ENCODE data around the gene PRR3. TPM values are rescaled to one million over a fixed set of nuclear protein-coding genes. Genes with fewer than 3 reads are reported as not detected.

PRR3 gene
- total and polyA plus RNA-seq, 5 donors: 4.2 to 5.7 (median 4.7) TPM

DNA sequence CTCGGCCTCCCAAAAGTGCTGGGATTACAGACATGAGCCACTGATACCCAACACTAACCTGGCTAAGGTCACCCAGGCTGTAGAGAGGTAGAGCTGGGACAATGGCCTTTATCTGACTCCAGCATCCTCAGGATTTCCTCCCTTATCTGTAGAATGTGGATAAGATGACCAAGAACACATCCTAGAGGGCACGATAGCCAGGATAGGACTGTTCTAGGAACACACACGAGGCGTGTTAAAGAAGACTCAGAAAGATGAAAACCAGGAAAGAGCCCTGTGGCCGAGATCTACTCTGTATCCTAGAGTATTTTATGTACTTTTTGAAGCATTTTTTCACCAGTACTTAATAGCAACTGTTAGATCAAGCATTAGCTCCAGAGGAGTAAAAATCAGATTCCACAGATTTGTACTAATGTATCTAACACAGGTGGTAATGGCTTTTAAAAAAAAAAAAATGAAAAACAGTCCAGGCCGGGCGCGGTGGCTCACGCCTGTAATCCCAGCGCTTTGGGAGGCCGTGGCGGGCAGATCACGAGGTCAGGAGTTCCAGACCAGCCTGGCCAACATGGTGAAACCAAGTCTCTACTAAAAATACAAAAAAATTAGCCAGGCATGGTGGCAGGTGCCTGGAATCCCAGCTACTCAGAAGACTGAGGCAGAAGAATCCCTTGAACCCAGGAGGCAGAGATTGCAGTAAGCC, 42.7 kb downstream of the PRR3 start:
- WGBS: 61% methylated on average over 13 of the region's 13 CpGs
- Histone ChIP-seq H3K9me3 (ENCODE audit: control insufficient read depth, low read length) (no peaks in the 10 kb centered on the region), H3K4me1 (ENCODE audit: control insufficient read depth, insufficient read depth, low read length) (no peaks in the 10 kb centered on the region), H3K27me3 (ENCODE audit: control insufficient read depth, insufficient read depth) (no peaks in the 10 kb centered on the region), H3K4me3 (ENCODE audit: low read length) (no peak overlapping the region), H3K27ac (ENCODE audit: low read length) (no peak overlapping the region)
- intact Hi-C loops (cut with DNase I): loop anchor here in 2 of 4 donors (5.0 to 10.0 kb wide), 3 partner anchors 55 to 115 kb away; partner anchors contain the start of gene HLA-E (in 1 of the 2)
- no peak for DNase-seq
- ATAC-seq: peak in 1 of 2 donors; percentile 44

DNA sequence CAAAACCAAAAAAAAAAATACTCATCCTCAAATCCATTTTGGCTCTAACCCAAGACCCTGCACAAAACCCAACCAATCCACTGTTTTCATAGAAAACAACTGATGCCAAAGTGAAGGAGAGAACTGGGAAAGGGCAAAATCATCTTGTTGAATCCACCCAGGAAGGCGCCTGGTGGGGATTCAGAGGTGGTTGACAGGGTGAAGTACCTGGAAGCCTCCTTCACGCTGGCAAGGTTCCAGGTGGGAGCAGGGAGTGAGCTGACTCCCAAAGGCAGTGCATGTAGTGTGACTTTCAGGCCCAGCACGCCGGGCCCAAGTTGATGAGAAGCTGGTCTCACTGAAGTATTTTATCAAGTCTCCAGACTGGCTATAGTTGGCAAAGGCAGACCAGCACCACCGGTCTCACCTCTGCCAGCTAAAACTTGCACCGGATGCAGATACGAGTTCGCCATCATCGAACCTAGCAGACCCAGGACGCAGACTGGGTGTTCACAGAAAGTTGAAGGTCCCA, 43.4 kb downstream of the PRR3 start:
- Histone ChIP-seq H3K27ac (ENCODE audit: low read length) (no peak overlapping the region), H3K4me1 (ENCODE audit: control insufficient read depth, insufficient read depth, low read length) (no peaks in the 10 kb centered on the region), H3K27me3 (ENCODE audit: control insufficient read depth, insufficient read depth) (no peaks in the 10 kb centered on the region), H3K9me3 (ENCODE audit: control insufficient read depth, low read length) (no peaks in the 10 kb centered on the region), H3K4me3 (ENCODE audit: low read length) (no peak overlapping the region)
- ATAC-seq: peak in 1 of 2 donors; percentile 6
- WGBS: 65% methylated on average over 10 of the region's 10 CpGs
- intact Hi-C loops (cut with DNase I): loop anchor here in 1 of 4 donors (5.0 to 10.0 kb wide), 2 partner anchors 58 to 116 kb away; partner anchors contain the start of gene HLA-E
- peak in 2 of 3 donors; percentile 50 to 76 for DNase-seq

DNA sequence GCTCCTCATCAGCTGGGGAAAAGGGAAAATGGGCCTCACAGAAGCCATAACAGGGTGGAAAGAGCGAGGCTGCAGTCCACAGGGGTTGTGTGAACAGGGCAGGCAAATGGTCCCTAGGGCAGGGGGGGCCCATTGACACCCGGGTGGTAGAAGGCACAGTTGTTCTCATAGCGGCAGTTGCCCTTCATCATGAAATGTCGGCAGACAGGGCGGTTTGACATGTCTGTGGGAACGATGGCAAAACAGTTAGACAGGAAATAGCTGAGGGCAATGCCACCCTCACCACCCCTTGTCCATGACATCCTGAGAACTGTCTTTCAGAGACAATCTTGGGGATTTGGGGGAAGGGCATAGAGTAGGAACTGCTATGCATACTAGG, 44.3 kb downstream of the PRR3 start:
- Histone ChIP-seq H3K4me1 (ENCODE audit: control insufficient read depth, insufficient read depth, low read length) (no peaks in the 10 kb centered on the region), H3K27ac (ENCODE audit: low read length) (no peak overlapping the region), H3K27me3 (ENCODE audit: control insufficient read depth, insufficient read depth) (no peaks in the 10 kb centered on the region), H3K4me3 (ENCODE audit: low read length) (no peak overlapping the region), H3K9me3 (ENCODE audit: control insufficient read depth, low read length) (no peaks in the 10 kb centered on the region)
- DNase-seq: no peak
- no peak for ATAC-seq
- intact Hi-C loops (cut with DNase I): loop anchor here in 1 of 4 donors (5.0 to 10.0 kb wide), 2 partner anchors 59 to 117 kb away; partner anchors contain the start of gene HLA-E
- WGBS: 70% methylated on average over 6 of the region's 6 CpGs

DNA sequence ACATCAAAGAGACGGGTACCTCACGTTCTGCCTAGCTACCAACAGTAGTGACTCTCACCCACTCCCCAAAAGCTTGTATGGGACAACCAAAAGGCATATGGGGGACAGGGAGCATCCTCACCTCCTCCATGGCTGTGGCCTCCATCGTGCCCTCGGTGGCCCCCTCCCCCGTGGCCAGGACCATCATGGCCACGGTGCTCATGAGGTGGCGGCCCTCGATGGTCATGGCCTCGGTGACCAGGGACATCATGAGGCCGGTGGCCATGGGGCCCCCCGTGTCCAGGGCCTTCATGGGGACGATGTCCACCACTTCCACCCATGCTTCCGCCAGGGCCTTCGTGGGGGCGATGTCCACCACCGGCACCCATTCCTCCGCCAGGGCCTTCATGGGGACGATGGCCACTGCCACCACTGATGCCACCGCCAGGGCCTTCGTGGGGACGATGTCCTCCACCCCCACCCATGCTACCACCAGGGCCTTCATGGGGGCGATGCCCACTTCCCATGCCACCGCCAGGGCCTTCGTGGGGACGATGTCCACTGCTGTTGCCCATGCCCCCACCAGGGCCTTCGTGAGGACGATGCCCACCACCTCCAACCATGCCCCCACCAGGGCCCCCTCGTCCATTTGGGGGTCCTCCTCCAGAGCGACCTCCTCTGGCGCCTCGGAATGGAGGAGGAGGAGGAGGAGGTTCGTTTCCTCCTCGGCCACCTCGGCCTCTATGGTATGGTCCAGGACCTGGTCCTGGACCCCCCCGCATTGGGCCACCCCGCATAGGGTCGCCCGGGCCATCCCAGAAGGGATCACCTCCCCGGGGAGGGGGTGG, 44.9 kb downstream of the PRR3 start:
- ATAC-seq: peak; percentile 9 to 10
- no peak overlapping the region for H3K27ac ChIP-seq (ENCODE audit: low read length)
- intact Hi-C loops (cut with DNase I): loop anchor here in 1 of 4 donors (5.0 to 10.0 kb wide), 2 partner anchors 60 to 117 kb away; partner anchors contain the start of gene HLA-E

DNA sequence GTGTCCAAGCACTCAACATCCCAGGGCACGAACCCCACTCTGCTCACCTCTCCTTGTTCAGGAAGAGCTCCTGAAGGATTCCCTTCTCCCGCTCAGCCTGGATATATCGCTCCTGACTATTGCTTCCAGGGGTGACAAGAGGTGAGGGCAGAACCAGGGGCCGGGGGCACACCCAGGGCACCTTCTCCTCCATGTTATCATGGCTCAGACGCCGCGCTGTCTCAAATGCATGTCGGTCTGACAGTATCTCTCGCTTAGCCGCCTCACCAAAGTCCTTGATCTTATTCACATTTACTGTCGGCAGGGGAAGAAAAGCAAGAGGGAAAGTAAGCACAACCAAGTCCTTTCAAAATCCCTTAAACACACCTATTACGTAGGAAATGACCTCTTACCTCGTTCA, 46.9 kb downstream of the PRR3 start:
- Histone ChIP-seq H3K4me1 (ENCODE audit: control insufficient read depth, insufficient read depth, low read length) (no peaks in the 10 kb centered on the region), H3K9me3 (ENCODE audit: control insufficient read depth, low read length) (no peaks in the 10 kb centered on the region), H3K27me3 (ENCODE audit: control insufficient read depth, insufficient read depth) (no peaks in the 10 kb centered on the region), H3K4me3 (ENCODE audit: low read length) (no peak overlapping the region), H3K27ac (ENCODE audit: low read length) (no peak overlapping the region)
- intact Hi-C loops (cut with DNase I): loop anchor here in 1 of 4 donors (5.0 to 10.0 kb wide), 2 partner anchors 62 to 119 kb away; partner anchors contain the start of gene HLA-E
- ATAC-seq (no peak), DNase-seq (no peak)
- 93% methylated on average over 13 of the region's 13 CpGs for WGBS

More for the DNA sequence above, 44.9 kb downstream of the PRR3 start:
- Histone ChIP-seq H3K4me1 (ENCODE audit: control insufficient read depth, insufficient read depth, low read length) (no peaks in the 10 kb centered on the region), H3K27me3 (ENCODE audit: control insufficient read depth, insufficient read depth) (no peaks in the 10 kb centered on the region), H3K9me3 (ENCODE audit: control insufficient read depth, low read length) (no peaks in the 10 kb centered on the region), H3K4me3 (ENCODE audit: low read length) (no peak overlapping the region)
- DNase-seq: peak in 1 of 3 donors; percentile 63
- 94% methylated on average over 39 of the region's 39 CpGs for WGBS

DNA sequence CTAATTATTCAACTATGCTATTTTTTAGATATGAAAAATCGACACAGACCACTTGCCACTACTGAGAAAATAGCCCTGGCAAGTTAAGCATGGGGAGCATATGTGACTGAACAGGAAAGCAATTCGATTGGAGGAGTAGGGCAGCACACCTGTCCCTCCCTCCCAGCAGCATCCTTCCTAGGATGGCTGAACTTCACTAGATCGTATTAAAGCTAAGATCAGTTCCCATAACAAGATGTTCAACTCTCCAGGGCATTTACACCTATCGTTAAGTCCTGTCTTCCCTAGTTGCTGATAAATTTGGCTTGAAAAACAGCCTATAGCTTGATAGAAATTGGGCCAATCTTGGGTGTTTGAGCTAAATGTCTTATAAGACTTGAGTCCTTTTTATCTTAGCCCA, 53.0 kb downstream of the PRR3 start:
- Histone ChIP-seq H3K9me3 (ENCODE audit: control insufficient read depth, low read length) (no peaks in the 10 kb centered on the region), H3K27me3 (ENCODE audit: control insufficient read depth, insufficient read depth) (no peaks in the 10 kb centered on the region), H3K27ac (ENCODE audit: low read length) (no peak overlapping the region), H3K4me1 (ENCODE audit: control insufficient read depth, insufficient read depth, low read length) (peaks cover 6% of the 10 kb centered on the region), H3K4me3 (ENCODE audit: low read length) (no peak overlapping the region)
- ATAC-seq (no peak), DNase-seq (no peak)
- intact Hi-C loops (cut with DNase I): no loop called here
- WGBS: 78% methylated on average over 4 of the region's 4 CpGs

DNA sequence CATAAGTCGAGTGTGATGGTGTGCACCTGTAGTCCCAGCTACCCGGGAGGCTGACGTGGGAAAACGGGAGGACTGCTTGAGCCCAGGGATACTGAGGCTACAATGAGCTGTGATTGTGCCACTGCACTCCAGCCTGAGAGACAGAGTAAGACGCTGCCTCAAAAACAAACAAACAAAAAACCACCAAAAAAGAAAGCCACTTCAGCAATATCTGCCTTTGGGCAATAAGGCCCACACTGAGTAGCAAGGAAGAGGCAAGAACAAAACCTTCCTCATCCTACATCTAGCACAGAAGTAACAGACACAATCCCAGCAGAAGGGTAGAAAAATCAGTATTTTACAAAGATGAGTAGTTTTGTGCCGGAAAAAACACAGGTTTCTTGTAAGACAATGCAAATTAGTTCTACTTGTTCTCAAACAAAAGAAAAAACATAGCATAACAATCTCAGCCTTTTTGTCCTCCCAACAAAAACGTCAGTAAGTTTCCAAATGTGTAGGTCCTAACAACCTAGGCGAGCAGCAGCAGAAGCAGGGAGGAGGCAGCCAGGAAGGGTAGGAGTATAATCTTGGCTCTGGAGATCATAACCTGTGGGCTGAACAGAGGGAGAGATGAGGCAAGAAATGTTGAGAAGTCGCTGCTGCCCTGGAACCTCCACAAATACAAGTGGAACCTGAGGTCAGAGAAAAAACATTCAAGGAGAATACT, 54.2 kb downstream of the PRR3 start:
- peaks cover 6% of the 10 kb centered on the region for H3K4me1 ChIP-seq (ENCODE audit: control insufficient read depth, insufficient read depth, low read length)
- WGBS: 76% methylated on average over 9 of the region's 9 CpGs
- no peaks in the 10 kb centered on the region for H3K27me3 ChIP-seq (ENCODE audit: control insufficient read depth, insufficient read depth)
- intact Hi-C loops (cut with DNase I): no loop called here
- H3K4me3 ChIP-seq (ENCODE audit: low read length): no peak overlapping the region
- ATAC-seq (no peak), DNase-seq (peak in 1 of 3 donors; percentile 7)
- no peaks in the 10 kb centered on the region for H3K9me3 ChIP-seq (ENCODE audit: control insufficient read depth, low read length)
- no peak overlapping the region for H3K27ac ChIP-seq (ENCODE audit: low read length)

DNA sequence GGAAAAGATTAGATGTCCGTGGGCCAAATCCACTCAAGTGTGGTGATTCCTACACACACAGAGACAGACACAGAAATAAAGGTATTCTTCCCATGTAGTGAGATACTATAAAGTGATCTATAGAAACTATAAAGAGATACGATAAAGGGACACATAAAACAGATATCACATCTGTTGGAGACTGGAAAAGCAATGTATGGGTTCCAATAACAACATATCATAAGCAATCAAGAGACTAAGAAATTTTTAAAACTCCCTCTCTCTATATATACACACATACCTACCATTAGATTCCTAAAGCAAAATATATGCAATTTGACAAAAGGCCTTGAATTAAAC, 54.7 kb downstream of the PRR3 start:
- intact Hi-C loops (cut with DNase I): no loop called here
- Histone ChIP-seq H3K4me1 (ENCODE audit: control insufficient read depth, insufficient read depth, low read length) (peaks cover 6% of the 10 kb centered on the region), H3K9me3 (ENCODE audit: control insufficient read depth, low read length) (no peaks in the 10 kb centered on the region), H3K4me3 (ENCODE audit: low read length) (no peak overlapping the region), H3K27ac (ENCODE audit: low read length) (no peak overlapping the region), H3K27me3 (ENCODE audit: control insufficient read depth, insufficient read depth) (no peaks in the 10 kb centered on the region)
- DNase-seq: no peak
- no peak for ATAC-seq
- WGBS: 54% methylated on average over 2 of the region's 2 CpGs

DNA sequence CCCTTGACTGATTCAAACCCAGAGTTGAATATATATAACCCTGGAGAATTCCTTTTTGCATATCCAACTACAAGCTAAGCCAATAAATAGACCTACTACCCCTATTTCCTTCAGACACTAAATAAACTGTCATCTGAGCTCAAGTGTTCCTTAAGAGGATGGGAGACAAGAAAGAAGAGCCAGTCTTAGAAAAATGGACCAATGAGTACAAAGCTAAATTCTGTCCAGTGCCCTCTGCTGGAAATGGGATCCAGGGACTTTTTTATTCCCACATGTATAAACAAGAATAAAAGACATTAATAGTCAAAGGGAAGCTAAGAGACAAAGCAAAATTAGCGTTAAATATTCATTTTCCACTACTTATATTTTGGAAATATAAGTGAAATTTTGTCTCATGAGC, 55.1 kb downstream of the PRR3 start:
- DNase-seq: no peak
- ATAC-seq: no peak
- Histone ChIP-seq H3K27me3 (ENCODE audit: control insufficient read depth, insufficient read depth) (no peaks in the 10 kb centered on the region), H3K9me3 (ENCODE audit: control insufficient read depth, low read length) (no peaks in the 10 kb centered on the region), H3K4me1 (ENCODE audit: control insufficient read depth, insufficient read depth, low read length) (peaks cover 6% of the 10 kb centered on the region), H3K4me3 (ENCODE audit: low read length) (no peak overlapping the region), H3K27ac (ENCODE audit: low read length) (no peak overlapping the region)
- 71% methylated on average over 1 of the region's 1 CpG for WGBS
- intact Hi-C loops (cut with DNase I): no loop called here

DNA sequence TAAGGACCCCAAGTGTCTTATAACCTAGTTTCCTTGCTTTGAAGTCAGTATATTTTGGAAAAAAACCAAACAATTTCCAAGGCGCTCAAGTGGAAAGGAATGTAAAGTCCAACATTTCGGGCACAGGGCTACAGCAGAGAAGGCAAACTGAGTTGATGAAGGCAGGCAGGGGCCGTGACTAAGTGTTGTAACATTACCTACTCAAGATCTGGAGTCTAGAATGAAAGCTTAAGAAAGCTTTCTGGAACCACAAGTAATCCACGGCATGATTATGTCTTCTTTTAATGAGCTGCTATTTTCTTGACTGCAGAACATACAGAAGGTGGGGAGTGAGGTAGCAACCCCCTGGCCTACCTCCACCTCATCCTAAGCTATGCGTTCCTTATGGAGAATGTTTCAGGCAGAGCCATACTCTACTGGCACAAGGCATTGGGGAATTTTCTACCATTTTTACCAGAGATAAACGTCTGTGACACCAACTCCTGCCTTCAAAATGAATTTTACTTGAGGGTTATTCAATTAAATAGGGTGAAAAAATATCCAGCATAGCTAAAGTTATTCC, 55.7 kb downstream of the PRR3 start:
- ATAC-seq: no peak
- 57% methylated on average over 6 of the region's 6 CpGs for WGBS
- peak in 1 of 3 donors; percentile 10 for DNase-seq
- intact Hi-C loops (cut with DNase I): no loop called here
- H3K27me3 ChIP-seq (ENCODE audit: control insufficient read depth, insufficient read depth): no peaks in the 10 kb centered on the region
- H3K9me3 ChIP-seq (ENCODE audit: control insufficient read depth, low read length): no peaks in the 10 kb centered on the region
- peaks cover 6% of the 10 kb centered on the region for H3K4me1 ChIP-seq (ENCODE audit: control insufficient read depth, insufficient read depth, low read length)
- H3K4me3 ChIP-seq (ENCODE audit: low read length): no peak overlapping the region
- H3K27ac ChIP-seq (ENCODE audit: low read length): no peak overlapping the region

Measured in right cardiac atrium (tissue), 5 donors.